Neural cell (in vitro differentiated cells): ENCODE data around the gene APBA2. TPM values are rescaled to one million over a fixed set of nuclear protein-coding genes. Genes with fewer than 3 reads are reported as not detected.

Source experiments
- H2AFZ ChIP-seq: fragments of 200-600, 300-800 bp; sonication (generic), shearing (Covaris generic); 2 replicates; pipeline ENCODE4 v1.6.0; 2014; ENCODE audit warnings: low read depth, mild to moderate bottlenecking, antibody characterized with exemption, low read length, moderate library complexity
- H3F3A ChIP-seq: fragments of 200-600 bp; shearing (Covaris generic); 2 replicates; pipeline ENCODE4 v1.6.1; 2016; ENCODE audit warnings: mild to moderate bottlenecking, moderate library complexity, mixed read lengths, antibody characterized with exemption, low read length; ENCODE audit not compliant: insufficient read depth, poor library complexity, severe bottlenecking
- H3K27ac ChIP-seq: fragments of 200-600, 300-800 bp; sonication (generic), shearing (Covaris generic); 2 replicates; pipeline ENCODE4 v1.5.1; 2014; ENCODE audit warnings: mild to moderate bottlenecking, low read length, moderate library complexity
- H3K27me3 ChIP-seq: fragments of 300-800, 200-600 bp; sonication (generic), shearing (Covaris generic); 2 replicates; pipeline ENCODE4 v1.6.0; 2014; ENCODE audit warnings: mild to moderate bottlenecking, low read depth, low read length, moderate library complexity; ENCODE audit not compliant: insufficient read depth
- H3K36me3 ChIP-seq: fragments of 300-800, 200-600 bp; sonication (generic), shearing (Covaris generic); 2 replicates; pipeline ENCODE4 v1.5.1; 2014; ENCODE audit warnings: mild to moderate bottlenecking, antibody characterized with exemption, low read length, moderate library complexity; ENCODE audit not compliant: insufficient read depth
- H3K4me2 ChIP-seq: fragments of 300-800, 200-600 bp; sonication (generic), shearing (Covaris generic); 2 replicates; pipeline ENCODE4 v1.6.0; 2014; ENCODE audit warnings: mild to moderate bottlenecking, low read length
- H3K4me3 ChIP-seq: fragments of 300-800, 200-600 bp; sonication (generic), shearing (Covaris generic); 2 replicates; pipeline ENCODE4 v1.5.1; 2014; ENCODE audit warnings: mild to moderate bottlenecking, low read length, moderate library complexity
- H3K79me2 ChIP-seq: fragments of 200-600 bp; shearing (Covaris generic); replicated peaks from 2 replicates; pipeline ENCODE4 v1.6.0; 2014; ENCODE audit warnings: mild to moderate bottlenecking, low read length, moderate library complexity; ENCODE audit not compliant: insufficient read depth
- H3K9ac ChIP-seq: fragments of 300-800, 200-600 bp; sonication (generic), shearing (Covaris generic); 2 replicates; pipeline ENCODE4 v1.6.1; 2016; ENCODE audit warnings: mild to moderate bottlenecking, low read length, mixed read lengths
- H3K9me2 ChIP-seq: fragments of 200-600 bp; shearing (Covaris generic); 2 replicates; pipeline ENCODE4 v1.6.1; 2016; ENCODE audit warnings: mild to moderate bottlenecking, low read length, mixed read lengths; ENCODE audit not compliant: insufficient read depth
- H3K9me3 ChIP-seq: fragments of 200-600, 300-800 bp; sonication (generic), shearing (Covaris generic); 2 replicates; pipeline ENCODE4 v1.6.1; 2016; ENCODE audit warnings: mild to moderate bottlenecking, mixed run types, low read length, moderate library complexity, mixed read lengths
- H4K20me1 ChIP-seq: fragments of 200-600 bp; shearing (Covaris generic); 2 replicates; pipeline ENCODE4 v1.6.1; 2016; ENCODE audit warnings: mild to moderate bottlenecking, mixed run types; ENCODE audit not compliant: insufficient read depth
- CTCF ChIP-seq: fragments of 450-650 bp; IDR thresholded peaks from 2 replicates; pipeline ENCODE4 v1.5.1; 2014; ENCODE audit warnings: antibody characterized with exemption, mild to moderate bottlenecking, moderate library complexity; ENCODE audit not compliant: poor library complexity, severe bottlenecking
- EP300 ChIP-seq: fragments of 450-650 bp; conservative IDR thresholded peaks from 2 replicates; pipeline ENCODE4 v1.6.1; 2014; ENCODE audit warnings: antibody characterized with exemption, mild to moderate bottlenecking, moderate library complexity; ENCODE audit not compliant: poor library complexity, severe bottlenecking
- EZH2 ChIP-seq: fragments of 200-600, 300-800 bp; shearing (Covaris generic), sonication (generic); IDR thresholded peaks from 2 replicates; pipeline ENCODE4 v1.6.1; 2014; ENCODE audit warnings: antibody characterized with exemption, low read length, borderline replicate concordance, mild to moderate bottlenecking; ENCODE audit not compliant: insufficient read depth, poor library complexity, severe bottlenecking
- MXI1 ChIP-seq: fragments of 450-650 bp; conservative IDR thresholded peaks from 2 replicates; pipeline ENCODE4 v1.6.1; 2014; ENCODE audit warnings: antibody characterized with exemption, mild to moderate bottlenecking; ENCODE audit not compliant: poor library complexity, severe bottlenecking
- POLR2AphosphoS5 ChIP-seq: IDR thresholded peaks from 2 replicates; pipeline ENCODE4 v1.6.1; 2012
- RAD21 ChIP-seq: fragments of 450-650 bp; conservative IDR thresholded peaks from 2 replicates; pipeline ENCODE4 v1.6.1; 2014; ENCODE audit warnings: antibody characterized with exemption, mild to moderate bottlenecking, moderate library complexity
- SMC3 ChIP-seq: fragments of 450-650 bp; conservative IDR thresholded peaks from 2 replicates; pipeline ENCODE4 v1.6.1; 2014; ENCODE audit warnings: antibody characterized with exemption, mild to moderate bottlenecking, moderate library complexity; ENCODE audit not compliant: poor library complexity
- TAF1 ChIP-seq: IDR thresholded peaks from 2 replicates; pipeline ENCODE4 v1.6.1; 2012; ENCODE audit warnings: low read depth
- polyA plus RNA-seq: library from polyadenylated mRNA; depleted of rRNA; stranded (reverse); fragments of >200 nt; gene quantifications from 2 replicates; pipeline ENCODE4 v1.2.3, GENCODE V29; 2014
- TF ChIP-seq, protein P1 (sequence below): IDR thresholded peaks from 2 replicates; pipeline ENCODE4 v1.6.1; 2012; ENCODE audit warnings: borderline replicate concordance

Gene APBA2
- polyA plus RNA-seq, 1 donor from 2014 or later = 134 TPM

- no peaks in the 10 kb centered on the region for H3K9me3 ChIP-seq
- no peaks in the 10 kb centered on the region for H3K79me2 ChIP-seq
- no peaks in the 10 kb centered on the region for H3K36me3 ChIP-seq
- H3F3A ChIP-seq = no peaks in the 10 kb centered on the region
- H3K9me2 ChIP-seq = no peaks in the 10 kb centered on the region
- no peak overlapping the region for H3K27ac ChIP-seq
- no peak overlapping the region for H3K4me2 ChIP-seq
- no peak overlapping the region for H3K9ac ChIP-seq
- no peak overlapping the region for H3K4me3 ChIP-seq
- no peaks in the 10 kb centered on the region for H3K27me3 ChIP-seq
- no peak for TF ChIP-seq EZH2
- no peak for TF ChIP-seq POLR2AphosphoS5
- no peak for TF ChIP-seq SMC3
- no peak for TF ChIP-seq RAD21
- TF ChIP-seq CTCF = no peak
- TF ChIP-seq TAF1 = no peak
- TF ChIP-seq EP300 = no peak
- TF ChIP-seq, protein P1, sequence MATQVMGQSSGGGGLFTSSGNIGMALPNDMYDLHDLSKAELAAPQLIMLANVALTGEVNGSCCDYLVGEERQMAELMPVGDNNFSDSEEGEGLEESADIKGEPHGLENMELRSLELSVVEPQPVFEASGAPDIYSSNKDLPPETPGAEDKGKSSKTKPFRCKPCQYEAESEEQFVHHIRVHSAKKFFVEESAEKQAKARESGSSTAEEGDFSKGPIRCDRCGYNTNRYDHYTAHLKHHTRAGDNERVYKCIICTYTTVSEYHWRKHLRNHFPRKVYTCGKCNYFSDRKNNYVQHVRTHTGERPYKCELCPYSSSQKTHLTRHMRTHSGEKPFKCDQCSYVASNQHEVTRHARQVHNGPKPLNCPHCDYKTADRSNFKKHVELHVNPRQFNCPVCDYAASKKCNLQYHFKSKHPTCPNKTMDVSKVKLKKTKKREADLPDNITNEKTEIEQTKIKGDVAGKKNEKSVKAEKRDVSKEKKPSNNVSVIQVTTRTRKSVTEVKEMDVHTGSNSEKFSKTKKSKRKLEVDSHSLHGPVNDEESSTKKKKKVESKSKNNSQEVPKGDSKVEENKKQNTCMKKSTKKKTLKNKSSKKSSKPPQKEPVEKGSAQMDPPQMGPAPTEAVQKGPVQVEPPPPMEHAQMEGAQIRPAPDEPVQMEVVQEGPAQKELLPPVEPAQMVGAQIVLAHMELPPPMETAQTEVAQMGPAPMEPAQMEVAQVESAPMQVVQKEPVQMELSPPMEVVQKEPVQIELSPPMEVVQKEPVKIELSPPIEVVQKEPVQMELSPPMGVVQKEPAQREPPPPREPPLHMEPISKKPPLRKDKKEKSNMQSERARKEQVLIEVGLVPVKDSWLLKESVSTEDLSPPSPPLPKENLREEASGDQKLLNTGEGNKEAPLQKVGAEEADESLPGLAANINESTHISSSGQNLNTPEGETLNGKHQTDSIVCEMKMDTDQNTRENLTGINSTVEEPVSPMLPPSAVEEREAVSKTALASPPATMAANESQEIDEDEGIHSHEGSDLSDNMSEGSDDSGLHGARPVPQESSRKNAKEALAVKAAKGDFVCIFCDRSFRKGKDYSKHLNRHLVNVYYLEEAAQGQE = no peak
- TF ChIP-seq MXI1 = no peak
- H4K20me1 ChIP-seq = no peaks in the 10 kb centered on the region
- H2AFZ ChIP-seq = no peak overlapping the region
Observed at GRCh38 chr15:29121369-29121656, 235.5 kb downstream of the APBA2 start.

GRCh38 chr15:29121907-29122306, 236.1 kb downstream of the APBA2 start:
- Histone ChIP-seq H3K4me3 (no peak overlapping the region), H3F3A (no peaks in the 10 kb centered on the region), H3K79me2 (no peaks in the 10 kb centered on the region), H3K27me3 (no peaks in the 10 kb centered on the region), H3K9me2 (no peaks in the 10 kb centered on the region), H4K20me1 (no peaks in the 10 kb centered on the region), H3K27ac (no peak overlapping the region), H3K9me3 (no peaks in the 10 kb centered on the region), H3K9ac (no peak overlapping the region), H3K4me2 (no peak overlapping the region), H2AFZ (no peak overlapping the region), H3K36me3 (no peaks in the 10 kb centered on the region)
- no peak for TF ChIP-seq MXI1
- no peak for TF ChIP-seq CTCF
- TF ChIP-seq EZH2 = no peak
- no peak for TF ChIP-seq EP300
- TF ChIP-seq SMC3 = no peak
- no peak for TF ChIP-seq POLR2AphosphoS5
- TF ChIP-seq, protein P1 = no peak
- TF ChIP-seq RAD21 = no peak
- no peak for TF ChIP-seq TAF1
